ENCODE results near the gene CAMTA1. TPM values are rescaled to one million over a fixed set of nuclear protein-coding genes. Genes with fewer than 3 reads are reported as not detected.

The CAMTA1 gene
- polyA plus RNA-seq, 1 experiment: 23.1 TPM

GRCh38 chr1:7404046-7404742, 618.9 kb downstream of the CAMTA1 start:
- POLR2A ChIA-PET: no interaction called here

GRCh38 chr1:7405844-7406500, 620.7 kb downstream of the CAMTA1 start:
- Histone ChIP-seq H3K4me3 (ENCODE audit: low read depth, low read length) (no peak overlapping the region), H3K27me3 (ENCODE audit: control insufficient read depth, insufficient read depth, low read length) (no peaks in the 10 kb centered on the region), H3K36me3 (ENCODE audit: control insufficient read depth, insufficient read depth, low read length) (no peaks in the 10 kb centered on the region)
- ChIA-PET CTCF (no interaction called here), POLR2A (no interaction called here)
- no peak for TF ChIP-seq CTCF (IDR thresholded peaks at IDR 0.05; ENCODE audit: insufficient read depth, low read depth, low read length)
- no peak for DNase-seq (ENCODE audit: low read depth)

More at GRCh38 chr1:7404046-7404742, 618.9 kb downstream of the CAMTA1 start:
- CTCF ChIA-PET: no interaction called here
- TF ChIP-seq CTCF (IDR thresholded peaks at IDR 0.05; ENCODE audit: insufficient read depth, low read depth, low read length): no peak
- DNase-seq (ENCODE audit: low read depth): no peak
- Histone ChIP-seq H3K27me3 (ENCODE audit: control insufficient read depth, insufficient read depth, low read length) (no peaks in the 10 kb centered on the region), H3K4me3 (ENCODE audit: low read depth, low read length) (no peak overlapping the region), H3K36me3 (ENCODE audit: control insufficient read depth, insufficient read depth, low read length) (no peaks in the 10 kb centered on the region)

- TF ChIP-seq CTCF (IDR thresholded peaks at IDR 0.05; ENCODE audit: insufficient read depth, low read depth, low read length): no peak
- no peak for DNase-seq (ENCODE audit: low read depth)
- Histone ChIP-seq H3K4me3 (ENCODE audit: low read depth, low read length) (no peak overlapping the region), H3K36me3 (ENCODE audit: control insufficient read depth, insufficient read depth, low read length) (no peaks in the 10 kb centered on the region), H3K27me3 (ENCODE audit: control insufficient read depth, insufficient read depth, low read length) (no peaks in the 10 kb centered on the region)
- ChIA-PET POLR2A (no interaction called here), CTCF (no interaction called here)
Measured at GRCh38 chr1:7406641-7407543, 621.6 kb downstream of the CAMTA1 start.

- no peak for TF ChIP-seq CTCF (IDR thresholded peaks at IDR 0.05; ENCODE audit: insufficient read depth, low read depth, low read length)
- H3K27me3 ChIP-seq (ENCODE audit: control insufficient read depth, insufficient read depth, low read length): no peaks in the 10 kb centered on the region
- ChIA-PET CTCF (no interaction called here), POLR2A (no interaction called here)
- H3K4me3 ChIP-seq (ENCODE audit: low read depth, low read length): no peak overlapping the region
- H3K36me3 ChIP-seq (ENCODE audit: control insufficient read depth, insufficient read depth, low read length): no peaks in the 10 kb centered on the region
- no peak for DNase-seq (ENCODE audit: low read depth)
Measured at GRCh38 chr1:7407544-7407895, 622.3 kb downstream of the CAMTA1 start.
